Fibroblast of the aortic adventitia (primary cell): Measurements from ENCODE around the gene PARVA. TPM values are rescaled to one million over a fixed set of nuclear protein-coding genes. Genes with fewer than 3 reads are reported as not detected.

Source experiments
- DNase-seq: peaks from one replicate; pipeline ENCODE4 v3.0.0-alpha.2; 2010; ENCODE audit warnings: low read depth
- H3K4me3 ChIP-seq: 2 replicates; pipeline ENCODE4 v1.5.1; 2011; ENCODE audit warnings: low read depth, mild to moderate bottlenecking, control low read depth, low read length, moderate library complexity
- total RNA-seq: library from RNA; depleted of rRNA; stranded (reverse); fragments of >200 nt; gene quantifications from 2 replicates; pipeline ENCODE4 v1.2.3, GENCODE V29; 2012; ENCODE audit warnings: low replicate concordance
- TF ChIP-seq, protein P1 (sequence below): IDR thresholded peaks from 2 replicates; pipeline ENCODE4 v1.5.1; 2011; ENCODE audit warnings: mild to moderate bottlenecking, low read length, control low read depth, inconsistent platforms; ENCODE audit not compliant: insufficient read depth

The PARVA gene
- total RNA-seq, 1 donor, result 64.0 TPM

DNA sequence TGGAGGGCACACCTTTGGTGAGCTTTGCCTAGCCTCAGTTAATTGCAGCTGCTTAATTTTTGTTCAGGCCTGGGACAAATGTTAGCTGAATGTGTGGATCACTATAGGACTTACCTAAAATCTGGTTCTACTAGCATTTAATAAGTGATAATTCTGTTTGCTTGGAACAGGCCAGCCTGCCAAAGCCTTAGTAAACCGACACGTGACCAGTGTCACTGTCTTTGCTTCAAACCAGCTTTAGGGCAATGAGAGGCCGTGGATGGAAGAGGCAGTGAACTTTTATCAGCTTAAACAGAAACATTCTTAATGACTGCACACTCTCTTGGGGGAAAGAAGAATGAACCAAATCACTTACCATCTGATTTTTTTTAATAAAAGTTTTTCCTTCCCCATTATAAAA, 10.8 kb downstream of the PARVA start:
- no peak overlapping the region for H3K4me3 ChIP-seq
- peak; percentile 28 for DNase-seq
- TF ChIP-seq, protein P1, sequence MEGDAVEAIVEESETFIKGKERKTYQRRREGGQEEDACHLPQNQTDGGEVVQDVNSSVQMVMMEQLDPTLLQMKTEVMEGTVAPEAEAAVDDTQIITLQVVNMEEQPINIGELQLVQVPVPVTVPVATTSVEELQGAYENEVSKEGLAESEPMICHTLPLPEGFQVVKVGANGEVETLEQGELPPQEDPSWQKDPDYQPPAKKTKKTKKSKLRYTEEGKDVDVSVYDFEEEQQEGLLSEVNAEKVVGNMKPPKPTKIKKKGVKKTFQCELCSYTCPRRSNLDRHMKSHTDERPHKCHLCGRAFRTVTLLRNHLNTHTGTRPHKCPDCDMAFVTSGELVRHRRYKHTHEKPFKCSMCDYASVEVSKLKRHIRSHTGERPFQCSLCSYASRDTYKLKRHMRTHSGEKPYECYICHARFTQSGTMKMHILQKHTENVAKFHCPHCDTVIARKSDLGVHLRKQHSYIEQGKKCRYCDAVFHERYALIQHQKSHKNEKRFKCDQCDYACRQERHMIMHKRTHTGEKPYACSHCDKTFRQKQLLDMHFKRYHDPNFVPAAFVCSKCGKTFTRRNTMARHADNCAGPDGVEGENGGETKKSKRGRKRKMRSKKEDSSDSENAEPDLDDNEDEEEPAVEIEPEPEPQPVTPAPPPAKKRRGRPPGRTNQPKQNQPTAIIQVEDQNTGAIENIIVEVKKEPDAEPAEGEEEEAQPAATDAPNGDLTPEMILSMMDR, result no peak

GRCh38 chr11:12388939-12389670, 11.7 kb downstream of the PARVA start:
- DNase-seq, result no peak
- TF ChIP-seq, protein P1, result no peak
- H3K4me3 ChIP-seq, result no peak overlapping the region

GRCh38 chr11:12389676-12390657, 12.6 kb downstream of the PARVA start:
- TF ChIP-seq, protein P1, result no peak
- no peak for DNase-seq

GRCh38 chr11:12390687-12391110, 13.3 kb downstream of the PARVA start:
- no peak overlapping the region for H3K4me3 ChIP-seq
- DNase-seq, result no peak
- TF ChIP-seq, protein P1, result no peak

More at GRCh38 chr11:12389676-12390657, 12.6 kb downstream of the PARVA start:
- no peak overlapping the region for H3K4me3 ChIP-seq

GRCh38 chr11:12392672-12393071, 15.3 kb downstream of the PARVA start:
- TF ChIP-seq, protein P1, result no peak
- no peak for DNase-seq
- no peak overlapping the region for H3K4me3 ChIP-seq

DNA sequence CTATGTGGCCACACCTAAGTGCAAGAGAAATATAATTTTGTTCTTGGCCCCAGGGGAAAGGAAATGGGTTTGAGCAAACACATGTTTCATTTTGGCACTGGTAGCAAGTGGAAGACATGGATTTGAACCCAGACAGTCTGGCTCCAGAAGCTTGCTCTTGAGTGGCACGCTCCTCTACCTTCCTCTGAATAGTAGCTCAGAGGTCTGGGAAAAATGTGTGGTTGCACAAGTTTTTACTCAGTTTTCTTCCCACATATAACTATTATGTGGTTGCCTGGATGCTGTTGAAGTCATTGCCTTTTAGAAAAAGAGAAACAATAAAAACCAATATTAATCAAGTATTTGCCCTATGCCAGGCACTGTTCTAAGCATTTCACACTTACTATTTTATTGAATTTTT, 16.3 kb downstream of the PARVA start:
- H3K4me3 ChIP-seq, result no peak overlapping the region
- no peak for DNase-seq
- TF ChIP-seq, protein P1, result no peak
